Measurements from ENCODE around the gene RELCH.

RELCH gene

DNA sequence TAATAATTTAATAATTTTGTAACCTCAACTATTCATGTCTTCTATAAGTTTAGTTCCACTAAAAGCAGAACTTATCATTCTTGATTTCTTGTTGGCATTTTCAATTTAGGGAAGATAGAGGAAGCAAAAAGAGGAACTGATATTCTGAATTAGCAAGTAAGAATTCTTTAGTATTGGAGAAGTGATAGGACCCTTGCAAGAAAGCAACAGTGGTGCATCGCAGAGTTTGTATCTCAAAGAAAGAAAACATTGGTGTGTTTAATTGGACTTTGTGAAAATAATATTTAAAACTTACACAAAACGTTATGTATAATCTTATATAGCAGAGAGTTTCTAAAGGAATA is 101.6 kb downstream of the RELCH start:
- no peaks in the 10 kb centered on the region for H3F3A ChIP-seq (ENCODE audit: control insufficient read depth, insufficient read depth)
- peaks cover 17% of the 10 kb centered on the region for H3K4me1 ChIP-seq (ENCODE audit: control insufficient read depth, low read length)
- peaks cover 46% of the 10 kb centered on the region for H3K36me3 ChIP-seq (ENCODE audit: control insufficient read depth, low read length)
- no peak overlapping the region for H3K4me3 ChIP-seq (ENCODE audit: low read length)
- no peak for TF ChIP-seq EZH2phosphoT487 (IDR thresholded peaks at IDR 0.05; ENCODE audit: borderline replicate concordance, low read length)
- TF ChIP-seq, protein P1, sequence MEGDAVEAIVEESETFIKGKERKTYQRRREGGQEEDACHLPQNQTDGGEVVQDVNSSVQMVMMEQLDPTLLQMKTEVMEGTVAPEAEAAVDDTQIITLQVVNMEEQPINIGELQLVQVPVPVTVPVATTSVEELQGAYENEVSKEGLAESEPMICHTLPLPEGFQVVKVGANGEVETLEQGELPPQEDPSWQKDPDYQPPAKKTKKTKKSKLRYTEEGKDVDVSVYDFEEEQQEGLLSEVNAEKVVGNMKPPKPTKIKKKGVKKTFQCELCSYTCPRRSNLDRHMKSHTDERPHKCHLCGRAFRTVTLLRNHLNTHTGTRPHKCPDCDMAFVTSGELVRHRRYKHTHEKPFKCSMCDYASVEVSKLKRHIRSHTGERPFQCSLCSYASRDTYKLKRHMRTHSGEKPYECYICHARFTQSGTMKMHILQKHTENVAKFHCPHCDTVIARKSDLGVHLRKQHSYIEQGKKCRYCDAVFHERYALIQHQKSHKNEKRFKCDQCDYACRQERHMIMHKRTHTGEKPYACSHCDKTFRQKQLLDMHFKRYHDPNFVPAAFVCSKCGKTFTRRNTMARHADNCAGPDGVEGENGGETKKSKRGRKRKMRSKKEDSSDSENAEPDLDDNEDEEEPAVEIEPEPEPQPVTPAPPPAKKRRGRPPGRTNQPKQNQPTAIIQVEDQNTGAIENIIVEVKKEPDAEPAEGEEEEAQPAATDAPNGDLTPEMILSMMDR (IDR thresholded peaks at IDR 0.05; ENCODE audit: low read depth, low read length, poor library complexity, severe bottlenecking): no peak
- no peaks in the 10 kb centered on the region for H3K79me2 ChIP-seq (ENCODE audit: control insufficient read depth, low read length)
- no peaks in the 10 kb centered on the region for H3K9me2 ChIP-seq (replicated peaks; ENCODE audit: control insufficient read depth, low read length)
- H4K20me1 ChIP-seq (ENCODE audit: control insufficient read depth, insufficient read depth, low read depth, low read length): no peaks in the 10 kb centered on the region
- no peaks in the 10 kb centered on the region for H3K9me3 ChIP-seq (ENCODE audit: control insufficient read depth, insufficient read depth, low read length)
- peak overlapping the region; percentile 22; the same call in 1 of the 2 replicates for H3K4me2 ChIP-seq (ENCODE audit: low read length)
- H3K27me3 ChIP-seq (ENCODE audit: control insufficient read depth, low read length): no peaks in the 10 kb centered on the region
- no peak overlapping the region for H3K27ac ChIP-seq (ENCODE audit: low read depth, low read length)

DNA sequence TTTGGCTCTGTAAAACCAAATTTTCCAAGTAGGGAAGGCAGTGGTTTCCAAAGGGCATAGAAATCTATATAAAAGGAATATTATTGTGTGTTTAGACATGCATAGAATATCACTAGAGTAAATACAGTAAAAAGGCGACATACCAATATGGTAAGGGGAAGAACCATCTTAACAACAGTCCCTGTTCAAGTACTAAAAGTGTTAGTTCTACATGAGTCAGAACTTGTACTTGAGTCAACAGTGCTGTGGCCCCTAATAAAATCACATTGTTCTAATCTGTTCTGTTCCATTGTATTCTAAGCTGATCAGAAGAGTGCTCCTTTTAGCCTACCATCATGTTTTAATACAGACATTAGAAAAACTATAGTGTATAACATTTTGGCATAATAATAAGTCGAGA is 102.0 kb downstream of the RELCH start:
- H3K36me3 ChIP-seq (ENCODE audit: control insufficient read depth, low read length): peaks cover 46% of the 10 kb centered on the region
- no peaks in the 10 kb centered on the region for H3K79me2 ChIP-seq (ENCODE audit: control insufficient read depth, low read length)
- H3K4me2 ChIP-seq (ENCODE audit: low read length): peak overlapping the region; percentile 22; the same call in 1 of the 2 replicates
- no peaks in the 10 kb centered on the region for H3K9me3 ChIP-seq (ENCODE audit: control insufficient read depth, insufficient read depth, low read length)
- no peaks in the 10 kb centered on the region for H3F3A ChIP-seq (ENCODE audit: control insufficient read depth, insufficient read depth)
- H3K4me1 ChIP-seq (ENCODE audit: control insufficient read depth, low read length): peaks cover 17% of the 10 kb centered on the region
- no peak overlapping the region for H3K27ac ChIP-seq (ENCODE audit: low read depth, low read length)
- no peaks in the 10 kb centered on the region for H4K20me1 ChIP-seq (ENCODE audit: control insufficient read depth, insufficient read depth, low read depth, low read length)
- H3K4me3 ChIP-seq (ENCODE audit: low read length): no peak overlapping the region
- H3K27me3 ChIP-seq (ENCODE audit: control insufficient read depth, low read length): no peaks in the 10 kb centered on the region
- H3K9me2 ChIP-seq (replicated peaks; ENCODE audit: control insufficient read depth, low read length): no peaks in the 10 kb centered on the region
- TF ChIP-seq, protein P1 (IDR thresholded peaks at IDR 0.05; ENCODE audit: low read depth, low read length, poor library complexity, severe bottlenecking): no peak
- no peak for TF ChIP-seq EZH2phosphoT487 (IDR thresholded peaks at IDR 0.05; ENCODE audit: borderline replicate concordance, low read length)

DNA sequence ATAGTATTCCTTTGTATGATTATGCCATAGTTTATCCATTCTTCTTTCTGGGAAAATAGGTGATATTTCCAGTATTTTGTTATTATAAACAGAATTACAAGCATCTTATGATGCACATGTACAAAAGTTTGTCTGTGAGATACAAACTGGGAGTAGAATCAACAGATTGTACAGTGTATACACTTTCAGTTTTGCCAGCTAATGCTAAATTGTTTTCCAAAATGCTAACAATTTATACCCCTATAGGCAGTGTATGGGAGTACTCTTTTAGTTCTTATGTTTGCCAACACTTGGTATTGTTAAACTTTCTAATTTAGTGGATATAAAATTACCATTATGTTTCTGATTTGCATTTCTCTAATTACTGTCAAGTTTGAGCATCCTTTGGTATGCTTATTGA is 107.0 kb downstream of the RELCH start:
- H3K9me3 ChIP-seq (ENCODE audit: control insufficient read depth, insufficient read depth, low read length): no peaks in the 10 kb centered on the region
- H3K4me3 ChIP-seq (ENCODE audit: low read length): no peak overlapping the region
- H4K20me1 ChIP-seq (ENCODE audit: control insufficient read depth, insufficient read depth, low read depth, low read length): no peaks in the 10 kb centered on the region
- peaks cover 35% of the 10 kb centered on the region for H3K36me3 ChIP-seq (ENCODE audit: control insufficient read depth, low read length)
- no peaks in the 10 kb centered on the region for H3F3A ChIP-seq (ENCODE audit: control insufficient read depth, insufficient read depth)
- no peaks in the 10 kb centered on the region for H3K9me2 ChIP-seq (replicated peaks; ENCODE audit: control insufficient read depth, low read length)
- no peaks in the 10 kb centered on the region for H3K27me3 ChIP-seq (ENCODE audit: control insufficient read depth, low read length)
- no peak for TF ChIP-seq EZH2phosphoT487 (IDR thresholded peaks at IDR 0.05; ENCODE audit: borderline replicate concordance, low read length)
- TF ChIP-seq, protein P1 (IDR thresholded peaks at IDR 0.05; ENCODE audit: low read depth, low read length, poor library complexity, severe bottlenecking): no peak
- H3K79me2 ChIP-seq (ENCODE audit: control insufficient read depth, low read length): no peaks in the 10 kb centered on the region
- peaks cover 8% of the 10 kb centered on the region for H3K4me1 ChIP-seq (ENCODE audit: control insufficient read depth, low read length)
- no peak overlapping the region for H3K27ac ChIP-seq (ENCODE audit: low read depth, low read length)
- H3K4me2 ChIP-seq (ENCODE audit: low read length): no peak overlapping the region

Data from DOHH2 (cell line).